A549 (cell line): ENCODE results near the gene NR2F1. TPM values are rescaled to one million over a fixed set of nuclear protein-coding genes. Genes with fewer than 3 reads are reported as not detected.

Experiments used
- ATAC-seq, 2 experiments: fragments of 200-7000 bp in 1 of 2; fragments of >200 bp in 1 of 2; cut with Nextera tagmentation in 1 of 2; cut with Tn5 transposase in 1 of 2; 3 replicates each; pipeline versions ENCODE4 v1.8.0 to v1.9.1; 2018 to 2020; ENCODE audit warnings: mild to moderate bottlenecking in 1 of 2, moderate library complexity in 1 of 2
- CTCF ChIA-PET: fragments of 300-600 bp; sonication (Branson Sonifier 250); formaldehyde crosslinking; extraction: SDS; loops from one replicate; lab custom pipeline; 2021; ENCODE audit warnings: antibody characterized with exemption, inconsistent platforms; lab: Yijun Ruan, JAX
- POLR2A ChIA-PET: fragments of 350-600 bp; formaldehyde crosslinking; extraction: SDS; loops from one replicate; lab custom pipeline; 2021; ENCODE audit warnings: antibody characterized with exemption, inconsistent platforms; lab: Yijun Ruan, JAX
- DNase-seq, 2 experiments: peaks; one replicate each; pipeline versions ENCODE4 v3.0.0 to v3.0.0-alpha.2; 2011 to 2016; ENCODE audit warnings: low read depth in 1 of 2, low spot score in 1 of 2
- FAIRE-seq: peaks from 2 replicates; lab custom pipeline; 2011; peaks lifted over from hg19 to GRCh38; lab: Jason Lieb, UNC
- H3K27ac ChIP-seq, 2 experiments: fragments of >200 bp; sonication (Bioruptor Twin); formaldehyde crosslinking; 3 replicates each; pipeline ENCODE4 v1.5.1; 2016 to 2017
- H3K4me1 ChIP-seq: fragments of >200 bp; sonication (Bioruptor Twin); formaldehyde crosslinking; 3 replicates; pipeline ENCODE4 v1.6.1; 2016
- H3K4me2 ChIP-seq: fragments of >200 bp; sonication (Bioruptor Twin); formaldehyde crosslinking; 3 replicates; pipeline ENCODE4 v1.6.1; 2016
- H3K4me3 ChIP-seq: fragments of >200 bp; sonication (Bioruptor Twin); formaldehyde crosslinking; 3 replicates; pipeline ENCODE4 v1.5.1; 2016
- H3K9me3 ChIP-seq: fragments of >200 bp; sonication (Bioruptor Twin); formaldehyde crosslinking; 3 replicates; pipeline ENCODE4 v1.6.1; 2016
- CBX8 ChIP-seq: fragments of 200-600 bp; sonication (generic); IDR thresholded peaks from 2 replicates; pipeline ENCODE4 v1.6.1; 2016
- CEBPB ChIP-seq, 2 experiments: fragments of >200 bp in 1 of 2; sonication (Bioruptor Twin) in 1 of 2; formaldehyde crosslinking in 1 of 2; IDR thresholded peaks; 2 replicates each; pipeline ENCODE4 v1.6.1; 2012 to 2016
- CTCF ChIP-seq: fragments of >200 bp; sonication (Bioruptor Twin); formaldehyde crosslinking; IDR thresholded peaks from 3 replicates; pipeline ENCODE4 v1.5.1; 2016
- EHF ChIP-seq: fragments of 250-450 bp; sonication (Bioruptor Pico); IDR thresholded peaks from 2 replicates; pipeline ENCODE4 v1.5.0; 2020; ENCODE audit warnings: mild to moderate bottlenecking
- FOSB ChIP-seq: fragments of 250-450 bp; sonication (Bioruptor Pico); IDR thresholded peaks from 2 replicates; pipeline ENCODE4 v1.5.0; 2020; ENCODE audit warnings: mild to moderate bottlenecking, moderate library complexity
- HEYL ChIP-seq: fragments of 250-450 bp; sonication (Bioruptor Pico); IDR thresholded peaks from 2 replicates; pipeline ENCODE4 v1.8.0; 2021; ENCODE audit warnings: mild to moderate bottlenecking, moderate library complexity
- HOXB13 ChIP-seq: fragments of 250-450 bp; sonication (Bioruptor Pico); IDR thresholded peaks from 2 replicates; pipeline ENCODE4 v1.5.0; 2020; ENCODE audit warnings: low read depth, mild to moderate bottlenecking, moderate library complexity
- HOXB5 ChIP-seq: fragments of 250-450 bp; sonication (Bioruptor Pico); IDR thresholded peaks from 2 replicates; pipeline ENCODE4 v1.5.0; 2020; ENCODE audit warnings: mild to moderate bottlenecking, moderate library complexity
- JUNB ChIP-seq: fragments of >200 bp; sonication (Bioruptor Twin); formaldehyde crosslinking; IDR thresholded peaks from 2 replicates; pipeline ENCODE4 v1.6.1; 2016
- NFE2L2 ChIP-seq: fragments of 150-350 bp; conservative IDR thresholded peaks from 2 replicates; pipeline ENCODE4 v1.6.1; 2014; ENCODE audit warnings: low read length
- POLR2A ChIP-seq: IDR thresholded peaks from 2 replicates; pipeline ENCODE4 v1.6.1; 2012; ENCODE audit warnings: mild to moderate bottlenecking, low read length
- RAD21 ChIP-seq, 2 experiments: fragments of >200 bp in 1 of 2; sonication (Bioruptor Twin) in 1 of 2; formaldehyde crosslinking in 1 of 2; IDR thresholded peaks in 1 of 2; conservative IDR thresholded peaks in 1 of 2; 2 replicates in 1 of 2; 3 replicates in 1 of 2; pipeline ENCODE4 v1.6.1; 2012 to 2018; ENCODE audit warnings: inconsistent platforms in 1 of 2
- RARB ChIP-seq: fragments of 250-450 bp; sonication (Bioruptor Pico); IDR thresholded peaks from 2 replicates; pipeline ENCODE4 v1.8.0; 2021; ENCODE audit warnings: mild to moderate bottlenecking, moderate library complexity
- RCOR1 ChIP-seq: fragments of 150-350 bp; IDR thresholded peaks from 2 replicates; pipeline ENCODE4 v1.6.1; 2014; ENCODE audit warnings: antibody characterized with exemption, low read length, low read depth
- RNF2 ChIP-seq: fragments of 200-600 bp; sonication (generic); IDR thresholded peaks from 2 replicates; pipeline ENCODE4 v1.6.1; 2016; ENCODE audit warnings: low read depth, mild to moderate bottlenecking, antibody characterized with exemption, moderate library complexity, borderline replicate concordance
- TFCP2L1 ChIP-seq: fragments of 250-450 bp; sonication (Bioruptor Pico); IDR thresholded peaks from 2 replicates; pipeline ENCODE4 v1.5.0; 2021; ENCODE audit warnings: mild to moderate bottlenecking
- ZFP36 ChIP-seq: fragments of 450-650 bp; IDR thresholded peaks from 2 replicates; pipeline ENCODE4 v1.6.1; 2014; ENCODE audit warnings: borderline replicate concordance; ENCODE audit not compliant: partially characterized antibody
- WGBS: methylation state at CpG from one replicate; pipeline ENCODE4 v1.1.6; 2017; ENCODE audit errors: missing lambda C conversion rate; 5-methylcytosine and 5-hydroxymethylcytosine counted together
- polyA plus RNA-seq, 4 experiments: library from polyadenylated mRNA; depleted of rRNA in 3 of 4; stranded (reverse); fragments of >200 nt; fragmentation: RNase III in 1 of 4; extraction: RNeasy Plus Mini Kit Qiagen cat#74134 plus additional on column Dnase treatment in 1 of 4; gene quantifications; 2 replicates in 3 of 4; 3 replicates in 1 of 4; pipeline ENCODE4 v1.2.3, GENCODE V29; 2011 to 2017
- TF ChIP-seq, protein P1 (sequence below): IDR thresholded peaks from 2 replicates; pipeline ENCODE4 v1.6.1; 2012
- TF ChIP-seq, protein P2 (sequence below): fragments of >200 bp; sonication (Bioruptor Twin); formaldehyde crosslinking; IDR thresholded peaks from 2 replicates; pipeline ENCODE4 v1.6.1; 2016
- TF ChIP-seq, protein P3 (sequence below): IDR thresholded peaks from 2 replicates; pipeline ENCODE4 v1.6.1; 2012; ENCODE audit warnings: low read depth, borderline replicate concordance
- TF ChIP-seq, protein P4 (sequence below): fragments of >200 bp; sonication (Bioruptor Twin); formaldehyde crosslinking; IDR thresholded peaks from 3 replicates; pipeline ENCODE4 v1.6.1; 2016

The NR2F1 gene
- polyA plus RNA-seq, 2 of the 4 experiments (the other 2 are of a cell fraction): 5.0 to 5.2 TPM

DNA sequence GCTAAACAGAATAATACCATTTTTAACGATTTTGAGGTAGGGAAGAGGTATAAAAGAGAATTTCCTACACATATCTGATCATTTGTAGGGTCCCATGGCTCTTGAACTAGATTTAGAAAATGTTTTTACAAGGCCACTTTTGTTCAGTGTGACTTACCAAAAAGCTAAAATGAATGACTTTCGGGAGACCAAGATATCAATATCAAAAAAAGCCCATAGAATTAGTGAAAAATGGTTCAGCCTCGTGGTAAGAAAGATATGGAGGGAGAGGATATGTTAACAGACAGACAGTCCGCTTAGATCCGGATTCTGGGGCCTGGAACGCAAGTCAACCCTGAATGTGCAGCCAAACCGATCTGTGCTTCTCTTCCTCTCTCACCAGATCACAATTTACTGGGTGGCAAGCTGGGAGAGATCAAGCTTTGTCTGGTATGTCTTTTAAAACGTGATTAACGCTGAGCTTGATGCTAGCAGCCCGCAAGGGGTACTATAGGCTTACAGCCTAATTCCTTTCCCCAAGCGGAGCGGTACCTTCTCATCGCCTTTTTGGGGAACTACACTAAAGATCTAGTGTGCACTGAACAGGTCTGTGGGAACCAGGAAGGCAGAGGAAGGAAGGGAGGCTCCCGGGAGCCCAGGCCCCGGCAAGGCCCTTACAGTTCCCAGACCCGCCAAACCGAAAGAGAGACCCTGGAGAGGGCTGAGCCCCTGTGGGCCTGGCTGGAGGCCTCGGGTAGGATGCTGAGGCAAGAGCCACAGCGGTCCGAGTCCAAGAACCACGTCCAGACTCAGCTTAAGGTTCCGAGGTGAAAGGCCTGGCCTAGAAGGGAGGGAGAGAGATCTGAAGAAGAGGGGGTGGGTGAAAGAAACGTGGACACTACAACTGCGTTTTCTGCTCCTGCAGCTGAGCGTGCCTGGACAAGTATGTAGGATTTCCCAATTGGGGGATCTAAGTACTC, 4.9 kb upstream of the NR2F1 start:
- ChIA-PET CTCF (interaction anchor here (1.1 to 4.4 kb wide), 5 partner anchors 15 to 223 kb away, joined by 3 to 14 read pairs (median 4); no protein-coding TSS in a partner anchor), POLR2A (interaction anchor here (0.8 kb wide), 1 partner anchor 10 kb away, joined by 3 read pairs; no protein-coding TSS in a partner anchor)
- H3K4me2 ChIP-seq: no peak overlapping the region; the same call in 2 of the 3 replicates
- H3K27ac ChIP-seq: no peak overlapping the region
- H3K4me3 ChIP-seq: no peak overlapping the region
- FAIRE-seq: no peak
- no peaks in the 10 kb centered on the region for H3K9me3 ChIP-seq
- WGBS: 91% methylated on average over 25 of the region's 25 CpGs
- H3K4me1 ChIP-seq: peaks cover 4% of the 10 kb centered on the region; the same call in 1 of the 3 replicates
- no peak for ATAC-seq
- DNase-seq: no peak
- no peak for TF ChIP-seq CTCF
- TF ChIP-seq, protein P1, sequence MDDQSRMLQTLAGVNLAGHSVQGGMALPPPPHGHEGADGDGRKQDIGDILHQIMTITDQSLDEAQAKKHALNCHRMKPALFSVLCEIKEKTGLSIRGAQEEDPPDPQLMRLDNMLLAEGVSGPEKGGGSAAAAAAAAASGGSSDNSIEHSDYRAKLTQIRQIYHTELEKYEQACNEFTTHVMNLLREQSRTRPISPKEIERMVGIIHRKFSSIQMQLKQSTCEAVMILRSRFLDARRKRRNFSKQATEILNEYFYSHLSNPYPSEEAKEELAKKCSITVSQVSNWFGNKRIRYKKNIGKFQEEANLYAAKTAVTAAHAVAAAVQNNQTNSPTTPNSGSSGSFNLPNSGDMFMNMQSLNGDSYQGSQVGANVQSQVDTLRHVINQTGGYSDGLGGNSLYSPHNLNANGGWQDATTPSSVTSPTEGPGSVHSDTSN: no peak
- TF ChIP-seq EHF (CRISPR knock-in tag): no peak
- TF ChIP-seq HOXB13: no peak
- no peak for TF ChIP-seq JUNB
- TF ChIP-seq NFE2L2: no peak
- no peak for TF ChIP-seq FOSB (CRISPR knock-in tag)
- no peak for TF ChIP-seq HEYL (CRISPR knock-in tag)
- no peak for TF ChIP-seq CBX8
- no peak for TF ChIP-seq CEBPB (IDR thresholded peaks at IDR 0.05)

GRCh38 chr5:93578813-93579691, 4.0 kb upstream of the NR2F1 start:
- Histone ChIP-seq H3K4me1 (peaks cover 4% of the 10 kb centered on the region; the same call in 1 of the 3 replicates), H3K4me2 (peak overlapping the region; percentile 94), H3K4me3 (peak overlapping the region; percentile 78), H3K9me3 (no peaks in the 10 kb centered on the region), H3K27ac (peak overlapping the region; percentile 63 to 94)
- 51% methylated on average over 16 of the region's 49 CpGs for WGBS
- ChIA-PET CTCF (interaction anchor here (1.1 to 4.4 kb wide), 5 partner anchors 16 to 225 kb away, joined by 3 to 14 read pairs (median 3); no protein-coding TSS in a partner anchor), POLR2A (interaction anchor here (0.8 to 1.1 kb wide), 2 partner anchors 11 to 15 kb away, joined by 3 read pairs; no protein-coding TSS in a partner anchor)
- DNase-seq: no peak
- no peak for ATAC-seq
- FAIRE-seq: no peak
- no peak for TF ChIP-seq POLR2A
- TF ChIP-seq, protein P2, sequence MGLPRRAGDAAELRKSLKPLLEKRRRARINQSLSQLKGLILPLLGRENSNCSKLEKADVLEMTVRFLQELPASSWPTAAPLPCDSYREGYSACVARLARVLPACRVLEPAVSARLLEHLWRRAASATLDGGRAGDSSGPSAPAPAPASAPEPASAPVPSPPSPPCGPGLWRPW: no peak
- TF ChIP-seq HOXB5 (CRISPR knock-in tag): no peak
- TF ChIP-seq RAD21 (conservative IDR thresholded peaks at IDR 0.05 in 1 of 2, IDR thresholded peaks at IDR 0.05 in 1 of 2): no peak
- no peak for TF ChIP-seq CTCF
- TF ChIP-seq ZFP36: no peak
- no peak for TF ChIP-seq RARB
- no peak for TF ChIP-seq RCOR1
- TF ChIP-seq, protein P3, sequence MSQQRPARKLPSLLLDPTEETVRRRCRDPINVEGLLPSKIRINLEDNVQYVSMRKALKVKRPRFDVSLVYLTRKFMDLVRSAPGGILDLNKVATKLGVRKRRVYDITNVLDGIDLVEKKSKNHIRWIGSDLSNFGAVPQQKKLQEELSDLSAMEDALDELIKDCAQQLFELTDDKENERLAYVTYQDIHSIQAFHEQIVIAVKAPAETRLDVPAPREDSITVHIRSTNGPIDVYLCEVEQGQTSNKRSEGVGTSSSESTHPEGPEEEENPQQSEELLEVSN: no peak
- TF ChIP-seq, protein P4, sequence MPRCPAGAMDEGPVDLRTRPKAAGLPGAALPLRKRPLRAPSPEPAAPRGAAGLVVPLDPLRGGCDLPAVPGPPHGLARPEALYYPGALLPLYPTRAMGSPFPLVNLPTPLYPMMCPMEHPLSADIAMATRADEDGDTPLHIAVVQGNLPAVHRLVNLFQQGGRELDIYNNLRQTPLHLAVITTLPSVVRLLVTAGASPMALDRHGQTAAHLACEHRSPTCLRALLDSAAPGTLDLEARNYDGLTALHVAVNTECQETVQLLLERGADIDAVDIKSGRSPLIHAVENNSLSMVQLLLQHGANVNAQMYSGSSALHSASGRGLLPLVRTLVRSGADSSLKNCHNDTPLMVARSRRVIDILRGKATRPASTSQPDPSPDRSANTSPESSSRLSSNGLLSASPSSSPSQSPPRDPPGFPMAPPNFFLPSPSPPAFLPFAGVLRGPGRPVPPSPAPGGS: no peak
- no peak for TF ChIP-seq TFCP2L1 (CRISPR knock-in tag)
- no peak for TF ChIP-seq RNF2
- TF ChIP-seq EHF (CRISPR knock-in tag): no peak
